ENCODE data around the gene RPIA. TPM values are rescaled to one million over a fixed set of nuclear protein-coding genes. Genes with fewer than 3 reads are reported as not detected.

The RPIA gene
- total RNA-seq, 3 donors from 2014 or later, result 17.5 to 29.7 (median 25.7) TPM

DNA sequence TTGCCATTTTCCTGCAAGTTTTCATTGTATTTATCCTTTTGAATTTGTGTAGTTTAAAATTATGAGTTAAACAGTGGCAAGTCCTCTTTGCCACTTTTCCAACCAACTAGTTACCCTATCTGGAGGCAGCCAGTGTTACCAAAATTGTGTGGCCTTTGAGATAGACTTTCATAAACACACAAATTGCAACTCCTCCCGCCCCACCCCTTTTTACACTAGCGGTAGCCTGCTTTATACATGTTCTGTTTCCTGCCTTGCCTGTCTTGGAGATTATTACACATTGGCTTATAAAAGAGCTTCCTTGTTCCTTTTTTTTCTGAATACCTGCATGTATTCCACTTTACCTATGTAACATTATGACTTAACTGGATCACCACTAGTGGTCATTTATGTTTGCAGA, 56.5 kb downstream of the RPIA start:
- ATAC-seq, result peak; percentile 97
- DNase-seq, result peak in 1 of 3 donors; percentile 82
- intact Hi-C loops (cut with DNase I, micrococcal nuclease), result loop anchor here in 1 of 2 donors (10.0 kb wide), 1 partner anchor 87 kb away; no protein-coding TSS in a partner anchor
- no peaks in the 10 kb centered on the region for H3K4me1 ChIP-seq (ENCODE audit: low read depth)
- no peak overlapping the region for H3K4me3 ChIP-seq
- TF ChIP-seq, protein P1, sequence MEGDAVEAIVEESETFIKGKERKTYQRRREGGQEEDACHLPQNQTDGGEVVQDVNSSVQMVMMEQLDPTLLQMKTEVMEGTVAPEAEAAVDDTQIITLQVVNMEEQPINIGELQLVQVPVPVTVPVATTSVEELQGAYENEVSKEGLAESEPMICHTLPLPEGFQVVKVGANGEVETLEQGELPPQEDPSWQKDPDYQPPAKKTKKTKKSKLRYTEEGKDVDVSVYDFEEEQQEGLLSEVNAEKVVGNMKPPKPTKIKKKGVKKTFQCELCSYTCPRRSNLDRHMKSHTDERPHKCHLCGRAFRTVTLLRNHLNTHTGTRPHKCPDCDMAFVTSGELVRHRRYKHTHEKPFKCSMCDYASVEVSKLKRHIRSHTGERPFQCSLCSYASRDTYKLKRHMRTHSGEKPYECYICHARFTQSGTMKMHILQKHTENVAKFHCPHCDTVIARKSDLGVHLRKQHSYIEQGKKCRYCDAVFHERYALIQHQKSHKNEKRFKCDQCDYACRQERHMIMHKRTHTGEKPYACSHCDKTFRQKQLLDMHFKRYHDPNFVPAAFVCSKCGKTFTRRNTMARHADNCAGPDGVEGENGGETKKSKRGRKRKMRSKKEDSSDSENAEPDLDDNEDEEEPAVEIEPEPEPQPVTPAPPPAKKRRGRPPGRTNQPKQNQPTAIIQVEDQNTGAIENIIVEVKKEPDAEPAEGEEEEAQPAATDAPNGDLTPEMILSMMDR (IDR thresholded peaks at IDR 0.05), result no peak
- H3K9me3 ChIP-seq, result peaks cover 7% of the 10 kb centered on the region
- H3K36me3 ChIP-seq (ENCODE audit: low read depth), result no peaks in the 10 kb centered on the region

- TF ChIP-seq, protein P1 (IDR thresholded peaks at IDR 0.05), result no peak
- intact Hi-C loops (cut with DNase I, micrococcal nuclease), result no loop called here
- Histone ChIP-seq H3K36me3 (ENCODE audit: low read depth) (no peaks in the 10 kb centered on the region), H3K9me3 (no peaks in the 10 kb centered on the region), H3K4me3 (no peak overlapping the region), H3K4me1 (ENCODE audit: low read depth) (no peaks in the 10 kb centered on the region)
- DNase-seq (no peak), ATAC-seq (no peak)
These were observed 60.3 kb downstream of the RPIA start for GRCh38 chr2:88751768-88752167.

- Histone ChIP-seq H3K9me3 (peaks cover 10% of the 10 kb centered on the region), H3K4me3 (no peak overlapping the region), H3K36me3 (ENCODE audit: low read depth) (no peaks in the 10 kb centered on the region), H3K4me1 (ENCODE audit: low read depth) (no peaks in the 10 kb centered on the region)
- intact Hi-C loops (cut with DNase I, micrococcal nuclease), result no loop called here
- DNase-seq (no peak), ATAC-seq (peak; percentile 48)
- TF ChIP-seq, protein P1 (IDR thresholded peaks at IDR 0.05), result no peak
These were observed 62.5 kb downstream of the RPIA start for GRCh38 chr2:88753833-88754584.

- Histone ChIP-seq H3K4me1 (ENCODE audit: low read depth) (no peaks in the 10 kb centered on the region), H3K9me3 (peaks cover 14% of the 10 kb centered on the region), H3K36me3 (ENCODE audit: low read depth) (no peaks in the 10 kb centered on the region), H3K4me3 (no peak overlapping the region)
- ATAC-seq (no peak), DNase-seq (no peak)
- TF ChIP-seq, protein P1 (IDR thresholded peaks at IDR 0.05), result no peak
- intact Hi-C loops (cut with DNase I, micrococcal nuclease), result no loop called here
These were observed 63.3 kb downstream of the RPIA start for GRCh38 chr2:88754585-88755320.

DNA sequence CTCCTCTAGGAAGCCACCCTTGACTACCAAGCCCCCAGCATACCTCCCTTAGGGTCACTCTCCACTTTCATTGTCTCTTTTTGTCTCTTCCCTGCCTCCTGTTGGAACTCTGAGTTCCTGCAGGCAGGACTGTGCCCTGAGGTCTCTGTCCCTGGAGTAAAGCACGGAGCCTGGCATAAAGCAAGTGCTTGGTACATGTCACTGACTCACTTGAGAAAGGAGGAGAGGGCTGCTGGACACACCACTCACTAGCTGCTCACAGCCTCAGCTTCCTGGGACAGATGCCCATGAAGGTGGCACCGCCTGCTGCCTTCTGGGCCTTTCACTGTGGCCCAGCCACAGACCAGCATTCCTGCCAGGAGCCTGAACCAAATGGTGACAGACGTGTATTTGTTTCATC, 64.4 kb downstream of the RPIA start:
- TF ChIP-seq, protein P1 (IDR thresholded peaks at IDR 0.05), result no peak
- intact Hi-C loops (cut with DNase I, micrococcal nuclease), result no loop called here
- Histone ChIP-seq H3K36me3 (ENCODE audit: low read depth) (no peaks in the 10 kb centered on the region), H3K4me1 (ENCODE audit: low read depth) (no peaks in the 10 kb centered on the region), H3K9me3 (peaks cover 14% of the 10 kb centered on the region), H3K4me3 (no peak overlapping the region)
- no peak for DNase-seq
- ATAC-seq, result no peak

Data from mucosa of descending colon (tissue), 3 donors.